Sigmoid colon (tissue), 4 donors: ENCODE data around the gene INVS.

Experiments used
- EP300 ChIP-seq, 4 donors: sonication (generic); formaldehyde crosslinking; IDR thresholded peaks; one replicate each; pipeline ENCODE4 v1.6.1; 2017; ENCODE audit warnings: antibody characterized with exemption in 4 of 4
- POLR2AphosphoS5 ChIP-seq, 4 donors: sonication (generic); formaldehyde crosslinking; IDR thresholded peaks; one replicate each; pipeline ENCODE4 v1.6.1; 2017; ENCODE audit warnings: antibody characterized with exemption in 4 of 4
- TF ChIP-seq, protein P1 (sequence below), 4 experiments: fragments of 450-650 bp in 3 of 4; fragments of 200-600 bp in 1 of 4; IDR thresholded peaks; one replicate each; pipeline ENCODE4 v1.5.1; 2016 to 2019; ENCODE audit warnings: antibody characterized with exemption in 4 of 4, mild to moderate bottlenecking in 3 of 4, moderate library complexity in 2 of 4

DNA sequence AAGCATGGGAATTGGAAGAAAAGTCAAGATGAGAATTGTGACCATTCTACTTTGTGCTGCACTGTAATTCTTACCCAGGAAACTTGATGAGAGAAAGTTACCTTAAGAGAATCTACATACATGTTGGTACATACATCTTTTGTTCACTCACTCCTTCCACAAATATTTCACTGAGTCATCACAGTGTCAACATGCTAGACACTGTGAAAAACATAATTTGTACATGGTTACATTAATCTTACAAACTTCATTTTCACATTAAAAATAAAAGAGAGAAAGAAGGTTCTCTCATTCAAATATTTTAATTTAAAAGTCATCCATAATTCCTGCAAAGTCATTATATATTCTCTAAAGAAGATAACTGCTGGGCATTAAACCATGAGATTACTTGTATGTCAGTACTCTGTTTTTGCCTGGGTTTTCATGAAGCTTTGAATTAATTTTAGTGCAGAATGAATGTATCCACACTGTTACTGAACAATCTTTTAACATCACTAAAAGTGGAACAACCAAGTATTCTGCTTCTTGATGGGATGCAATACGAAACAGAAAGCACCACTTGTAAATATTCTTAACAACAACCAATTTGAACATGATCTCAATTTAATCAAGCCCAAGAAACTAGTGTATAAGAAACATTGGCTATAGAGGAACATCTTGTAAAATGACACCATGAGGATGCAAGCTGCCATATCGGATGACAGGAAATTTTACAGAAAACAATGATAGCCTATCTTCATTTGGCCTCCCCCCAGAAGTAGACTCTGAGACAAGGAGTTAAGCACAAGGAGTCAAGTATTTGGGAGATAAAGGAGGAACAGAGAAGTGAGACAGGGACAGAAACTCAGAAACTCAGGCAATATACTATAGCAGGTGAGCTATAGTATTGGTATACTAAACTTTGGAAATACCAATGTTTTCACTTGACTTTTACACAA lies 28.7 kb upstream of the INVS start:
- TF ChIP-seq, protein P1, sequence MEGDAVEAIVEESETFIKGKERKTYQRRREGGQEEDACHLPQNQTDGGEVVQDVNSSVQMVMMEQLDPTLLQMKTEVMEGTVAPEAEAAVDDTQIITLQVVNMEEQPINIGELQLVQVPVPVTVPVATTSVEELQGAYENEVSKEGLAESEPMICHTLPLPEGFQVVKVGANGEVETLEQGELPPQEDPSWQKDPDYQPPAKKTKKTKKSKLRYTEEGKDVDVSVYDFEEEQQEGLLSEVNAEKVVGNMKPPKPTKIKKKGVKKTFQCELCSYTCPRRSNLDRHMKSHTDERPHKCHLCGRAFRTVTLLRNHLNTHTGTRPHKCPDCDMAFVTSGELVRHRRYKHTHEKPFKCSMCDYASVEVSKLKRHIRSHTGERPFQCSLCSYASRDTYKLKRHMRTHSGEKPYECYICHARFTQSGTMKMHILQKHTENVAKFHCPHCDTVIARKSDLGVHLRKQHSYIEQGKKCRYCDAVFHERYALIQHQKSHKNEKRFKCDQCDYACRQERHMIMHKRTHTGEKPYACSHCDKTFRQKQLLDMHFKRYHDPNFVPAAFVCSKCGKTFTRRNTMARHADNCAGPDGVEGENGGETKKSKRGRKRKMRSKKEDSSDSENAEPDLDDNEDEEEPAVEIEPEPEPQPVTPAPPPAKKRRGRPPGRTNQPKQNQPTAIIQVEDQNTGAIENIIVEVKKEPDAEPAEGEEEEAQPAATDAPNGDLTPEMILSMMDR (IDR thresholded peaks at IDR 0.05) = no peak
- TF ChIP-seq EP300 (IDR thresholded peaks at IDR 0.05) (no peak), POLR2AphosphoS5 (IDR thresholded peaks at IDR 0.05) (no peak)
